HCT116 (cell line): ENCODE results near the gene CAPN10. TPM values are rescaled to one million over a fixed set of nuclear protein-coding genes. Genes with fewer than 3 reads are reported as not detected.

Experiments used
- total RNA-seq: library from RNA; stranded (reverse); gene quantifications from one replicate; pipeline ENCODE4 v1.2.1, GENCODE V29; 2021; ENCODE audit not compliant: unreplicated experiment

The CAPN10 gene
- total RNA-seq, 1 experiment from 2014 or later = 40.7 TPM

Other genes with a start within 250 kb of the CAPN10 start
- gene GPC1, start 151.1 kb upstream of the CAPN10 start, total RNA-seq = 79.1 TPM
- 28.3 TPM for gene ANKMY1, start 28.7 kb upstream of the CAPN10 start, total RNA-seq
- 5.6 TPM for gene DUSP28, start 26.4 kb upstream of the CAPN10 start, total RNA-seq
- 49.7 TPM for gene RNPEPL1, start 18.2 kb upstream of the CAPN10 start, total RNA-seq
- gene GPR35, start 38.7 kb downstream of the CAPN10 start, total RNA-seq = 4.2 TPM
- gene AQP12B, start 96.2 kb downstream of the CAPN10 start, total RNA-seq = not detected
- not detected for gene AQP12A, start 105.1 kb downstream of the CAPN10 start, total RNA-seq
- gene KIF1A, start 233.5 kb downstream of the CAPN10 start, total RNA-seq = 0.27 TPM